Activated CD4-positive, alpha-beta T cell treated with anti-CD3 and anti-CD28 coated beads for 48 hours (primary cell): ENCODE results near the gene BUB3.

ENCODE experiments used
- DNase-seq: peaks from one replicate; pipeline ENCODE4 v3.0.0-alpha.2; 2020

Gene BUB3

DNA sequence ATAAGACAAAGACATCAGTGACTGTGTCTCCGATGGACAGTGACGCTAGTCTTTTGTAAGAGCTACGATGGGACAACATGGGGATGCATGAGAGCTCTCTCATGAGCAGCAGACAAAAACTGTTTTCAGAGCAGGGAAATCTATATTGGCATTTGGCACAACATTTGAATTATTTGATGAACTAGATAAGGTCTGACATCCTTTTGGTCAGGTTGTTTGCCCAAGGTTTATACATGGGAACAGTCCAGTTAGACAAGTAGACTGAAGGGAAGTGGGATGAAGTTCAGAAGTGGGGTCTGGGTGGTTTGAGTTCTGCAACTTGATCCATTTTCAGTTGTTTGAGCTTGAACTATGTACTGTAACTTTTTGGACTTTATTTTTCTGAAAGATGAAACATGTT, 50.8 kb downstream of the BUB3 start:
- DNase-seq: no peak

DNA sequence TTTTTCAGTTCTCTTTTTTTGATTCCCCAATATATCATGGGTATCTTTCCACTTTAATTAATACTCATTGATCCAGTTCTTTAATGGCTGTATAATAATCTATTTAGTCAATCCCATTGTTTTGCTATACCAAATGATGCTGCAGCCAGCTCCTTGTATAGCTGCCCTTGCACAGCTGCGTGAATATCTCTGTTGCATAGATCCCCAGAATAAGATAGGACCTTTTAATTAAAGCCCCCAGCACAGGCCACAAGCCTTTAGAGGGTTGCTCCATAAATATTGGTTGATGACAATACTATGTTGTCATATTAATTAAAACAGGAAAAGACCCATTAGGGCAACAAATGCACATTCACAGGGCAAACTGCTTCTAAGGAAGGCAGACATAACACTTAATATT, 57.9 kb downstream of the BUB3 start:
- DNase-seq: no peak

DNA sequence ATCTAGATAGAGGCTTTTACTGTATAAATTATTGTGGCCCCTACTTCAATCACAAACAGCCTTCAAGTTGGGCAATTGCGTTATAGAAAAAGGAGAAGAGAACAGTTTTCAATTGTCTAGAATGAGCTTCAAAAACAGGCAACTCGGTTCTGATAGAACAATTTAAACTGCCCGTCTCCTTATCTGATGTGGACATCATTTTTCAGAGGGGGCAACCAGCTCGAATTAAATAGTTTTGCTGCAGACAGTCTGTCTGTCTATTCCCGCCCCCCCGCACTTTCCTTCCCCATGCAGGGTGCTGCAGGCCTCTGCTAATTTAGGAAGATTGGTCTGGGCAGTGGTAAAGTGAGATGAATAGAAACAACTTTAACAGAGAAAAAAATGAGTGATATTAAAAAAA, 58.4 kb downstream of the BUB3 start:
- DNase-seq: no peak

DNA sequence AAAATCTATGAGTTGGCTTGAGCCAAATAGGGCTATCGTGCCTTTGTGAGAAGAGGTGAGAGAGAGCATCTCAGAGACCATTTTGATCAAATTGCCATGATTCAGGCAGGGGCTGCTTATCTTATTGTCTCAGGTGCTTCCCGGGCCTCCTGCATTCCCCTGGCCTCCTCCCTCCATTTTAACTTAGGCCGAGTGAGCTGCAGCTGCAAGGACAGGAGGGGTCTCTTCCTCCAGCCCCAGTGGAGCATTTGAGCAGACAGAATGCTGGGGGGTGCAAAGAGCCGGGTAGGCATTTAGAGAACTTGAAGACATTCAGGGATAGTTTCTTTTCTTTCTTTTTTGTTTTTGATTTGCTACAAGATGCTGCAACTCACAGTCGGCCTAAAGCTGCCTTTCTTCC, 59.0 kb downstream of the BUB3 start:
- no peak for DNase-seq
